GM13976 (cell line): Measurements from ENCODE around the gene C1orf52.

ENCODE experiments used
- DNase-seq: peaks from one replicate; pipeline ENCODE4 v3.0.0; 2012; ENCODE audit warnings: low spot score
- CTCF ChIP-seq: IDR thresholded peaks from 2 replicates; pipeline ENCODE4 v1.5.1; 2012; ENCODE audit warnings: borderline replicate concordance, mild to moderate bottlenecking; ENCODE audit not compliant: insufficient read depth; ENCODE audit errors: extremely low read depth, missing control alignments, control extremely low read depth
- in situ Hi-C: fragments of 300-500 bp; cut with MboI; formaldehyde crosslinking; loops from one replicate; pipeline ENCODE4 v1.12.0; 2022; ENCODE audit warnings: low sequenced_read_pairs, mixed read lengths, inconsistent platforms; ENCODE audit not compliant: unreplicated experiment

Gene C1orf52

DNA sequence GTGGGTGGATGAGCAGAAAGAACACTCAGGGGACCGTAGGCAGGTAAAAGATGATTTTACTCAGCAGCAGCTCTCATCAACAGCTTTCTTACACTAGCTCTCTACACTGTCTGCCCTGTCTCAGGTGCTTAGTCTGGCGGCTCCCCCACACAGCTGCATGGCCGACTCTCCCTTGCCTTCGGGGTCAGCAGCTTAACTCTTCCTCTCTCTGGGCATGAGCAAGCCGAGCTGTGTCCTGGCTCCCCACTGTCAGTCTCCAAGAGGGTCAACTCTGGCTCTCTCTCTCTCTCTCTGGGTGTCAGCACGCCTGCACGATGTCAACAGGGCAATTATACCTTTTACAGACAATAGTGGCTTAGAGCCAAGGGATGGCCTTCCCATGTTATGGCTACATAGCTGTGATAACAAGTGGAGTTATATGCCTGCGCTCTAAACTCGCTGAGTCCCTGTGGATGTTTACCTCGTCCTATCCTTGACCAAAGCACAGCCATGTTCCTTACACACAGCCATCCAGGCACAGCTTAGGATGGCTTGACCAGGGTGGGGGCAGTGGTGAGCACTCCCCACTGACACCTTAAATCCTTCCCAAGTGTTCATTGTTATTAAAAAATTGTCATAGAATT, 20.1 kb upstream of the C1orf52 start:
- DNase-seq, result no peak
- in situ Hi-C loops, result no loop called here
- TF ChIP-seq CTCF, result no peak

GRCh38 chr1:85278853-85279314, 19.4 kb upstream of the C1orf52 start:
- peak; percentile 54 for DNase-seq
- TF ChIP-seq CTCF, result no peak
- in situ Hi-C loops, result no loop called here

DNA sequence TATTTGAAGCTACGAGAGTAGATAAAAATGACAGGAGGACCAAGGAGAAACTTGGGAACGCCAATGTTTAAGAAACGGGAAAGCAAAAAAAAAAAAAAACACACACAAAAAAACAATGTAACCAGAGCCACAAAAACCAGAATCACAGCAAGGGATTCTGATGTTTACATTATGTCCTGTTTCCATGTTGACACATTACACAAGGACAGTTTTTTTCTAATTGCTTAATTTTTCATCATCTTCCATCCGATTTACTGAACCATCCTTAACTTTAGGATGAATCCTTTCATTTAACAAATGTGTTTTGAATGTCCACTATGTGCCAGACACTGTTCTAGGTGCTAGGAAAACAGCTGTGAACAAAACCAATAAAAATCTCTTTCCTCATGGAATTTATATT, 18.3 kb upstream of the C1orf52 start:
- in situ Hi-C loops, result no loop called here
- no peak for TF ChIP-seq CTCF
- DNase-seq, result no peak

DNA sequence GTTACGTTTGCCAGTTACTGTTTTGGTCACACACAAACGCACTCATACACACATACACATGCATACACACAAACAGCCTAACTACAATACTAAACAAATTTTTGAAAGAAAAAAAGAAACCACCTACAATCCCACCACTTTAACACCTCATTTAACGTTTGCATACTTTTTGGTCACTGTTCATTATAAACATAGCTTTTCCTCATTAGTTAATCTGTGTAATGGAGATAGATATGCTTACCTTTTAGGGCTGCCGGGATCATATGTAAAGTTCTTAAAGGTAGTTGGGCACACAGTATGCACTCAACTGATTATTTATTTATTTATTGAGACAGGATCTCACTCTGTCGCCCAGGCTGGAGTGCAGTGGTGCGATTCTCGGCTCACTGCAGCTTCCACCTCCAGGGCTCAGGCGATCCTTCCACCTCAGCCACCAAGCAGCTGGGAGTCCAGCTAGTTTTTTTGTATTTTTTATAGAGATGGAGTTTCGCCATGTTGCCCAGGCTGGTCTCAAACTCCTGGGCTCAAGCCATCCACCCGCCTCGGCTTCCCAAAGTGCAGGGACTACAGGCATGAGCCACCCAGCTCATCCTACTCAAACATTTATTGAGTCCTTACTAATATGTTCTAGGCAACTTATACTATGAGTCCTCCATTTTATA, 17.6 kb upstream of the C1orf52 start:
- in situ Hi-C loops, result no loop called here
- no peak for DNase-seq
- TF ChIP-seq CTCF, result no peak

DNA sequence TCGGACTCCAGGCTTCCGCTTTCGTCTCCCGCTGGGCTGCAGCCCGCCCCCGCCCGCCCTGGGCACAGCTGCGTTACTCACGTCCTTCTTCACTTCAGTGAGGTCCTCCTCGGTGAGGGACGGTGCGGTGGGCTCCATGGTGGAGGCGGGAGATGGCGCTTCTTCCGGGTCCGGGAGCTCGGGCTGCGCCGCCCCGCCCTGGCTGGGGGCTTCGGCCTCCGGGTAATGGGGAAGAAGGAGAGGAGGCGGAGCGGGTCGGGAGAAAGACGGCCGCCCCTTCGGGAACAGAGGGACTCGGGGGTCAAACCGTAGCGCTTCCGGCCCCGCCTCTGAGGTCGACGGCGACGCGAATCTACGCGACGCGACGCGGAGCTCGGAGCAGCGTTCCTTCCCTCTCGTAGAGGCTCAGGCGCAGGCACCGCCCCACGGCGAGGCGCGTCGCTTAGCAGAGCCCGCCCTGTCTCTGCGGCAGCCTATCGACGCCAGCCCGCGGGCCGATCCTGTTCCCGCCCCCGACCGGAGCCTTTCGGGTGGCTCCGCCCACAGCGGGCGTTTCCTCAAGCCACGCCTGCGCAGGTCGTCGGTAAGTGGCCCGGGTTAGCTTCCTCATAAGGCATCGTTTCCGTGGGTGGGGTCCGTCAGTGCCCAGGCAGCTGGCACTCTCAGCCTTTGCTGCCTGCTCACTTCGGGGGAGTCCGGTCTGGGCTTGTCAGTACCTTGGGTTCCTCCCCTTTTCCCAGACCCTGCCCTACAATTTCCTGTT, 16.9 kb upstream of the C1orf52 start, which contains the start of gene BCL10:
BCL10 (minus strand) TSS at position 418 of the 763 bp plus-strand sequence; CDS start at position 138, 280 bp downstream.
- DNase-seq, result peak; percentile 98
- in situ Hi-C loops, result no loop called here
- TF ChIP-seq CTCF, result no peak

DNA sequence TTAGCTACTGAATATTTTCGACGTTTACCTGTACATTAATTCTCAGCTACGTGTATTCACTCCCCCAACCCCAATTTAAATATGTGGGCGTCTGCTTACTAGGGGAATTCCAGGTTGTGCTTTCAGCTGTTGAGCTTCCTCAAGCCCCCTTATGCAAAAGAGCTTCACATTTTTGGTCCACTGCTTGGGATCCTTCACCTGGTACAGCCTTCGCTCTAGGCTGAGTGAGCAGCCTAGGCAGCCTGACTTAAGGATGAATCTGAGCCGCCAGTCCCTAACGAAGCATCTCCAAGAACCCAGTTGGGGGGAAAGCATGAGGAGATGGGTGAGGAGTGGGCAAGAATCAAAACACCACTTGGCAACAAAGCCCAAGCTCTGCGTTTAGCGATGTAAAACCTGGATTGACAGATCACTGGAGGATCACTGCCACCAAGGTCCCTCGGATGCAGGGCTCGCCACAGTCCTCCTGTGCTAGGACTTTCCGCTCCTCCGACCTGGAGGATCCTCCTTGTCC, 16.3 kb upstream of the C1orf52 start:
- peak; percentile 47 for DNase-seq
- TF ChIP-seq CTCF, result no peak
- in situ Hi-C loops, result no loop called here
